Measurements from ENCODE around the gene NAPA. TPM values are rescaled to one million over a fixed set of nuclear protein-coding genes. Genes with fewer than 3 reads are reported as not detected.
A peak's percentile ranks its signal among the peaks of the same experiment; 100 is the strongest.

Gene NAPA
- total RNA-seq, 4 donors from 2014 or later: 78.4 to 154 (median 105) TPM

DNA sequence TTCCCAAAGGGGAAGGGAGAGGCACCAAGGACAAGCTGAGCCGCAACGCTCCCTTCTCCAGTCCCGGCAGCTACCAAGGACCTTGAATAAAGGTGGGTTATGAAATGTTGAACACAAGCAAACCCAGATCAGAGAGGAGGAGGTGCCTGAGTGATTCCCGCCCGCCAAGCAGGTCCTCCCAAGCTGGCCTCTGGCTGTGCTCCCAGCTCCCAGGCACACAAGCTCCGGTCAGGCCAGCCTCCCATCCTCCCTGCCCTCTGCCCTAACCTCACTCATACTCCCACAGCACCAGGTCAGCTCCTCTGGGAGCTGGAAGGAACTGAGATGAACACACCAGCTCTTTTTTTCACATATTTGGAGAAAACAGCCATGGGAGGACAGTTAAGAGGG is 3.7 kb downstream of the NAPA start:
- TF ChIP-seq POLR2A (IDR thresholded peaks at IDR 0.05): no peak
- TF ChIP-seq, protein P1, sequence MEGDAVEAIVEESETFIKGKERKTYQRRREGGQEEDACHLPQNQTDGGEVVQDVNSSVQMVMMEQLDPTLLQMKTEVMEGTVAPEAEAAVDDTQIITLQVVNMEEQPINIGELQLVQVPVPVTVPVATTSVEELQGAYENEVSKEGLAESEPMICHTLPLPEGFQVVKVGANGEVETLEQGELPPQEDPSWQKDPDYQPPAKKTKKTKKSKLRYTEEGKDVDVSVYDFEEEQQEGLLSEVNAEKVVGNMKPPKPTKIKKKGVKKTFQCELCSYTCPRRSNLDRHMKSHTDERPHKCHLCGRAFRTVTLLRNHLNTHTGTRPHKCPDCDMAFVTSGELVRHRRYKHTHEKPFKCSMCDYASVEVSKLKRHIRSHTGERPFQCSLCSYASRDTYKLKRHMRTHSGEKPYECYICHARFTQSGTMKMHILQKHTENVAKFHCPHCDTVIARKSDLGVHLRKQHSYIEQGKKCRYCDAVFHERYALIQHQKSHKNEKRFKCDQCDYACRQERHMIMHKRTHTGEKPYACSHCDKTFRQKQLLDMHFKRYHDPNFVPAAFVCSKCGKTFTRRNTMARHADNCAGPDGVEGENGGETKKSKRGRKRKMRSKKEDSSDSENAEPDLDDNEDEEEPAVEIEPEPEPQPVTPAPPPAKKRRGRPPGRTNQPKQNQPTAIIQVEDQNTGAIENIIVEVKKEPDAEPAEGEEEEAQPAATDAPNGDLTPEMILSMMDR (IDR thresholded peaks at IDR 0.05): no peak
- Histone ChIP-seq H3K4me3 (no peak overlapping the region), H3K9me3 (no peaks in the 10 kb centered on the region), H3K27me3 (no peaks in the 10 kb centered on the region), H3K4me1 (peaks cover 7 to 71% (median 18%) of the 10 kb centered on the region in 4 donors), H3K36me3 (peaks cover 0 to 13% (median 0%) of the 10 kb centered on the region in 3 donors), H3K27ac (peak overlapping the region in 1 of 4 donors; percentile 60)
- DNase-seq: no peak

DNA sequence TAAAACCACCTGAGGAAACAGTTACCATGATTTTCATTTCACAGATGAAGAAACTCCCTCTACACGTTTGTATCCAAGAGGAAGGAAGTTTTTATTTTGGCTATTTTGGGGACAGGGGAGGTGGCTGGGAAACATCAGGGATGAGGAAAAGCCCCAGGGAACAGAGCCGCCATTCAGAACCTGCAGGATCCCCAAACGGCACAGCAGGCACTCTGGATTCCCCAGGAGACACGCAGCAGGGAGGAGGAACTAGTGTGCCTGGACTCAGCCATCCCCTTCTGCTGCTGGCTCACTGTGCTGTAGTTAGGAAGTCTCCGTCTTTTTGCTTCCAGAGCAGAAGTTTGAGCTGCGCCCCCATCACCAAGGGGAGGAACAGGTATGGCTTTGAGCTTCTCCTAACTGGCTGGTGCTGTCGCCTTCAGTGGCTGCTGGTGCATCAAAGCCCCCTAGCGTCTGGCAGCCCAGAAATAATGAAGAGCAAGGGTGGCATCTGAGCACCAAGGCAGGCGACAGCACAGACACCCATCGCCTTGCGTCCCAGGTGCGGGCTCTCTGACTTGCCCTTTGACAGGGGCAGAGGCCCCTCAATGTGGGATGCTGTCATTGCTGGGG is 4.2 kb downstream of the NAPA start:
- Histone ChIP-seq H3K4me1 (peaks cover 7 to 66% (median 16%) of the 10 kb centered on the region in 4 donors), H3K9me3 (no peaks in the 10 kb centered on the region), H3K4me3 (no peak overlapping the region), H3K27me3 (no peaks in the 10 kb centered on the region), H3K27ac (no peak overlapping the region), H3K36me3 (peaks cover 0 to 17% (median 0%) of the 10 kb centered on the region in 3 donors)
- TF ChIP-seq POLR2A (IDR thresholded peaks at IDR 0.05): no peak
- TF ChIP-seq, protein P1 (IDR thresholded peaks at IDR 0.05): no peak
- no peak for DNase-seq

DNA sequence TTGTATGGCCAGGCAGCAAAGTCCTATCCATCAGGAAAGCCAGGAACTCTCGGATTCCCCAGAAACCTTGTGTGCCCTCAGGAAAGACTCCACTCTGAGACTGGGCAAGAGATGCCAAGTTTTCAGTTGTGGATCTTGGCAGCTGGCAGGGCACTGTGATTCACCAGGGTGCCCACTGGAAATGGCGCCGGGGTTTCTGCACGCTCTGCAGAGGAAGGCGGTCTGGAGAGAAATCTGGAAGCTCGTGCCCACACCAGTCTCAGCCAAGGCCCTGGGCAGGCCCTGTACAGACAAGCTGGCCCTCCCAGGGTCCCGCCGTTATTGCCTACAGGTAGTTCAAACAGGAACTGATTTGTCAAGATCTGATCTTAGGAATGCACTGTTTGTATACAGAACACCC is 4.9 kb downstream of the NAPA start:
- peaks cover 7 to 65% (median 16%) of the 10 kb centered on the region in 4 donors for H3K4me1 ChIP-seq
- peaks cover 0 to 23% (median 0%) of the 10 kb centered on the region in 3 donors for H3K36me3 ChIP-seq
- H3K27me3 ChIP-seq: no peaks in the 10 kb centered on the region
- no peak overlapping the region for H3K27ac ChIP-seq
- DNase-seq: no peak
- no peaks in the 10 kb centered on the region for H3K9me3 ChIP-seq
- H3K4me3 ChIP-seq: no peak overlapping the region
- TF ChIP-seq, protein P1 (IDR thresholded peaks at IDR 0.05): no peak
- TF ChIP-seq POLR2A (IDR thresholded peaks at IDR 0.05): no peak

DNA sequence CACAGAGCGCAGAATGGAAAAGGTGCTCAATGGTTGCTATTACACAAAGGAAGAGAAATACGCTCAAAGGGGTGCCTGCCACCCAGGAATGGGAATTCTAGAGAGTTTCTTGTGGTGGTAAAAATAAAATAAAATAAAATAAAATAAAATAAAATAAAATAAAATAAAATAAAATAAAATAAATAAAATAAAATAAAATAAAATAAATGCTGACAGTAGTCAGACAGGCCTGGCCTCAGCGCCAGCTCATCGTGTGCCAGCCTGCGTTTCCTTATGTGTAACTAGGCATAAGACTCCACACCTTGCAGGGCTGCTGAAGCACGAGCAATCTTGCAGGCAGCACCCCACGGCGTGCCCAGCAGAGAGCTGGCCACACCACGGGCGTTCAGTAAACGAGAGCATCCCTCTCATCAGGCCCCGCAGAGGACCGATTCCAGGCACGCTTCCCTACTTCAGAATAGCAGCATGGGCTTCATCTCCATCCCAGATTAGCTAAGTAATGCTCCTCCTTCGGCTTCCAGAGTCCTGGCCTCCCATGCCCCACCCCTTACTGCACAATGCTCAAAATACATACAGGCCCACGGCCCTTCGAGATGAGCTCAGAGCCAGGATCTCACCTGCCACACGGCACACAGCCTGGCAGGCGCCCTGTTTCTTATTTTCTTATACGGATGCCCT is 5.6 kb downstream of the NAPA start:
- Histone ChIP-seq H3K4me1 (peaks cover 7 to 65% (median 15%) of the 10 kb centered on the region in 4 donors), H3K36me3 (peaks cover 0 to 23% (median 0%) of the 10 kb centered on the region in 3 donors), H3K4me3 (no peak overlapping the region), H3K27ac (no peak overlapping the region), H3K27me3 (no peaks in the 10 kb centered on the region), H3K9me3 (no peaks in the 10 kb centered on the region)
- TF ChIP-seq POLR2A (IDR thresholded peaks at IDR 0.05): no peak
- TF ChIP-seq, protein P1 (IDR thresholded peaks at IDR 0.05): no peak
- no peak for DNase-seq

DNA sequence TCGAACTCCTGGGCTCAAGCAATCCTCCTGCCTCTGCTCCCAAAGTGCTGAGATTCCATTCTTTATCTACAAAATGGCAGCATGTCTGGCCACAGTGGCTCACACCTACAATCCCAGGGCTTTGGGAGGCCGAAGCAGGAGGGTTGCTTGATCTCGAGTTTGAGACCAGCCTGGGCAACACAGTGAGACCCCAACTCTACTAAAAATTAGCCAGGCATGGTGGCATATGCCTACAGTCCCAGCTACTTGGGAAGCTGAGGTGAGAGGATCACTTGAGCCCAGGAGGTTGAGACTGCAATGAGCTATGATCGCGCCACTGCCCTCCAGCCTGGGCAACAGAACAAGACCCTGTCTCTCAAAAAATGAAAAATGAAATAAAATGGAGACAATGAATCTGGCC is 6.1 kb downstream of the NAPA start:
- H3K4me3 ChIP-seq: no peak overlapping the region
- no peaks in the 10 kb centered on the region for H3K9me3 ChIP-seq
- TF ChIP-seq POLR2A (IDR thresholded peaks at IDR 0.05): no peak
- TF ChIP-seq, protein P1 (IDR thresholded peaks at IDR 0.05): no peak
- peaks cover 7 to 64% (median 12%) of the 10 kb centered on the region in 4 donors for H3K4me1 ChIP-seq
- peaks cover 0 to 28% (median 0%) of the 10 kb centered on the region in 3 donors for H3K36me3 ChIP-seq
- H3K27me3 ChIP-seq: no peaks in the 10 kb centered on the region
- no peak overlapping the region for H3K27ac ChIP-seq
- no peak for DNase-seq
